Measurements from ENCODE around the gene CAPN1. TPM values are rescaled to one million over a fixed set of nuclear protein-coding genes. Genes with fewer than 3 reads are reported as not detected.

CAPN1 gene
- total RNA-seq, 1 experiment from 2014 or later, result 111 TPM

DNA sequence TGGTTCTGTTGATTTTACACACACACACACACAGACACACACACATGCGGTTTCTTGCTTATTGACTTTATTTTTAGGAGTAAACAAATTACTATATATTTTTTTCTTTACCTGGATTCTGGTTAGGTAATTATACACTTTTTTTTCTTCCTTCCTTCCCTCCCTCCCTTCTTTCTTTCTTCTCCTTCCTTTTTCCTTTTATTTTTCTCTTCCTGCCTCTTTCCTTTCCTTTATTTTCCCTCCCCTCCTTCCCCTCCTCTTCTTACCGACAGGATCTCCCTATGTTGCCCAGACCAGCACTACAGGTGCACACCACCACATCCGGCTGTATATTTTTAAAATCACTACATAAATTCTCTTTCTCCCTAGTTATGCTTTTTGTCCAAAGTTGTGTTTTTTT, 14.8 kb upstream of the CAPN1 start:
- H3K4me1 Mint-ChIP-seq (ENCODE audit: insufficient read depth, unreplicated experiment), result no peaks in the 10 kb centered on the region
- TF ChIP-seq, protein P1, sequence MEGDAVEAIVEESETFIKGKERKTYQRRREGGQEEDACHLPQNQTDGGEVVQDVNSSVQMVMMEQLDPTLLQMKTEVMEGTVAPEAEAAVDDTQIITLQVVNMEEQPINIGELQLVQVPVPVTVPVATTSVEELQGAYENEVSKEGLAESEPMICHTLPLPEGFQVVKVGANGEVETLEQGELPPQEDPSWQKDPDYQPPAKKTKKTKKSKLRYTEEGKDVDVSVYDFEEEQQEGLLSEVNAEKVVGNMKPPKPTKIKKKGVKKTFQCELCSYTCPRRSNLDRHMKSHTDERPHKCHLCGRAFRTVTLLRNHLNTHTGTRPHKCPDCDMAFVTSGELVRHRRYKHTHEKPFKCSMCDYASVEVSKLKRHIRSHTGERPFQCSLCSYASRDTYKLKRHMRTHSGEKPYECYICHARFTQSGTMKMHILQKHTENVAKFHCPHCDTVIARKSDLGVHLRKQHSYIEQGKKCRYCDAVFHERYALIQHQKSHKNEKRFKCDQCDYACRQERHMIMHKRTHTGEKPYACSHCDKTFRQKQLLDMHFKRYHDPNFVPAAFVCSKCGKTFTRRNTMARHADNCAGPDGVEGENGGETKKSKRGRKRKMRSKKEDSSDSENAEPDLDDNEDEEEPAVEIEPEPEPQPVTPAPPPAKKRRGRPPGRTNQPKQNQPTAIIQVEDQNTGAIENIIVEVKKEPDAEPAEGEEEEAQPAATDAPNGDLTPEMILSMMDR (IDR thresholded peaks at IDR 0.05; ENCODE audit: unreplicated experiment), result no peak
- POLR2A ChIA-PET, result interaction anchor here (1.3 to 1.7 kb wide), 2 partner anchors 29 to 32 kb away, joined by 5 read pairs; no protein-coding TSS in a partner anchor
- intact Hi-C loops (cut with micrococcal nuclease), result no loop called here
- DNase-seq (ENCODE audit: unreplicated experiment), result no peak
- no peaks in the 10 kb centered on the region for H3K36me3 Mint-ChIP-seq (ENCODE audit: insufficient read depth, unreplicated experiment)
- no TSS peak for BruUV-seq (replicated peaks)
- H3K27me3 Mint-ChIP-seq (ENCODE audit: insufficient read depth, unreplicated experiment), result no peaks in the 10 kb centered on the region
- CTCF ChIA-PET, result no interaction called here
- no peak overlapping the region for H3K27ac Mint-ChIP-seq (ENCODE audit: low read depth, unreplicated experiment)
- no peaks in the 10 kb centered on the region for H3K9me3 Mint-ChIP-seq (ENCODE audit: unreplicated experiment)
- H3K4me3 Mint-ChIP-seq (ENCODE audit: unreplicated experiment), result no peak overlapping the region

GRCh38 chr11:65167656-65168055, 14.1 kb upstream of the CAPN1 start:
- Mint-ChIP-seq H3K9me3 (ENCODE audit: unreplicated experiment) (no peaks in the 10 kb centered on the region), H3K36me3 (ENCODE audit: insufficient read depth, unreplicated experiment) (no peaks in the 10 kb centered on the region), H3K27me3 (ENCODE audit: insufficient read depth, unreplicated experiment) (no peaks in the 10 kb centered on the region), H3K4me3 (ENCODE audit: unreplicated experiment) (no peak overlapping the region), H3K4me1 (ENCODE audit: insufficient read depth, unreplicated experiment) (no peaks in the 10 kb centered on the region), H3K27ac (ENCODE audit: low read depth, unreplicated experiment) (no peak overlapping the region)
- TF ChIP-seq, protein P1 (IDR thresholded peaks at IDR 0.05; ENCODE audit: unreplicated experiment), result no peak
- POLR2A ChIA-PET, result interaction anchor here (1.3 kb wide), 1 partner anchor 30 kb away, joined by 5 read pairs; no protein-coding TSS in a partner anchor
- intact Hi-C loops (cut with micrococcal nuclease), result no loop called here
- no TSS peak for BruUV-seq (replicated peaks)
- DNase-seq (ENCODE audit: unreplicated experiment), result no peak
- CTCF ChIA-PET, result no interaction called here

- intact Hi-C loops (cut with micrococcal nuclease), result no loop called here
- Mint-ChIP-seq H3K27me3 (ENCODE audit: insufficient read depth, unreplicated experiment) (no peaks in the 10 kb centered on the region), H3K27ac (ENCODE audit: low read depth, unreplicated experiment) (no peak overlapping the region), H3K9me3 (ENCODE audit: unreplicated experiment) (no peaks in the 10 kb centered on the region), H3K4me1 (ENCODE audit: insufficient read depth, unreplicated experiment) (no peaks in the 10 kb centered on the region), H3K36me3 (ENCODE audit: insufficient read depth, unreplicated experiment) (no peaks in the 10 kb centered on the region), H3K4me3 (ENCODE audit: unreplicated experiment) (no peak overlapping the region)
- ChIA-PET CTCF (interaction anchor here (0.6 to 1.1 kb wide), 2 partner anchors 11 to 207 kb away, joined by 3 to 5 read pairs; no protein-coding TSS in a partner anchor), POLR2A (interaction anchor here (0.6 to 0.7 kb wide), 2 partner anchors 9 to 30 kb away, joined by 3 read pairs; no protein-coding TSS in a partner anchor)
- TF ChIP-seq, protein P1 (IDR thresholded peaks at IDR 0.05; ENCODE audit: unreplicated experiment), result no peak
- no TSS peak for BruUV-seq (replicated peaks)
- DNase-seq (ENCODE audit: unreplicated experiment), result no peak
Measured at GRCh38 chr11:65169164-65169641, 12.5 kb upstream of the CAPN1 start.

- CTCF ChIA-PET, result interaction anchor here (1.1 kb wide), 1 partner anchor 10 kb away, joined by 5 read pairs; no protein-coding TSS in a partner anchor
- POLR2A ChIA-PET, result no interaction called here
- TF ChIP-seq, protein P1 (IDR thresholded peaks at IDR 0.05; ENCODE audit: unreplicated experiment), result no peak
- intact Hi-C loops (cut with micrococcal nuclease), result no loop called here
- BruUV-seq (replicated peaks), result no TSS peak
- Mint-ChIP-seq H3K9me3 (ENCODE audit: unreplicated experiment) (no peaks in the 10 kb centered on the region), H3K27me3 (ENCODE audit: insufficient read depth, unreplicated experiment) (no peaks in the 10 kb centered on the region), H3K4me3 (ENCODE audit: unreplicated experiment) (no peak within 1 kb of the TSS), H3K27ac (ENCODE audit: low read depth, unreplicated experiment) (no peak within 1 kb of the TSS), H3K4me1 (ENCODE audit: insufficient read depth, unreplicated experiment) (no peaks in the 10 kb centered on the region), H3K36me3 (ENCODE audit: insufficient read depth, unreplicated experiment) (no peaks in the 10 kb centered on the region)
- no peak for DNase-seq (ENCODE audit: unreplicated experiment)
Measured at GRCh38 chr11:65170058-65170534, 11.6 kb upstream of the CAPN1 start, which contains the start of gene SPDYC. Gene SPDYC (plus strand): TSS chr11:65170233. CDS start chr11:65171358, 1,125 bp downstream.

Measured in MCF 10A (cell line).